Measurements from ENCODE around the gene ENTPD2. TPM values are rescaled to one million over a fixed set of nuclear protein-coding genes. Genes with fewer than 3 reads are reported as not detected.

The ENTPD2 gene
- total and polyA plus RNA-seq, 5 donors = 0.92 to 2.9 (median 1.6) TPM

- WGBS = 59% methylated on average over 16 of the region's 16 CpGs
- DNase-seq (no peak), ATAC-seq (no peak)
- intact Hi-C loops (cut with DNase I) = loop anchor here in 1 of 4 donors (10.0 kb wide), 1 partner anchor 87 kb away; the partner anchor contains the start of genes C8G and FBXW5
- no peaks in the 10 kb centered on the region for H3K4me1 ChIP-seq (ENCODE audit: control insufficient read depth, insufficient read depth, low read length)
- H3K4me3 ChIP-seq (ENCODE audit: low read length) = no peak within 1 kb of the TSS
- H3K27ac ChIP-seq (ENCODE audit: low read length) = no peak within 1 kb of the TSS
- no peaks in the 10 kb centered on the region for H3K27me3 ChIP-seq (ENCODE audit: control insufficient read depth, insufficient read depth)
- no peaks in the 10 kb centered on the region for H3K9me3 ChIP-seq (ENCODE audit: control insufficient read depth, low read length)
These were observed 21.8 kb downstream of the ENTPD2 start, which contains the start of gene FUT7 for GRCh38 chr9:137031904-137032640. Gene FUT7, minus strand, starts transcription at chr9:137032088. Its CDS starts 97 bp downstream, at chr9:137031991.

DNA sequence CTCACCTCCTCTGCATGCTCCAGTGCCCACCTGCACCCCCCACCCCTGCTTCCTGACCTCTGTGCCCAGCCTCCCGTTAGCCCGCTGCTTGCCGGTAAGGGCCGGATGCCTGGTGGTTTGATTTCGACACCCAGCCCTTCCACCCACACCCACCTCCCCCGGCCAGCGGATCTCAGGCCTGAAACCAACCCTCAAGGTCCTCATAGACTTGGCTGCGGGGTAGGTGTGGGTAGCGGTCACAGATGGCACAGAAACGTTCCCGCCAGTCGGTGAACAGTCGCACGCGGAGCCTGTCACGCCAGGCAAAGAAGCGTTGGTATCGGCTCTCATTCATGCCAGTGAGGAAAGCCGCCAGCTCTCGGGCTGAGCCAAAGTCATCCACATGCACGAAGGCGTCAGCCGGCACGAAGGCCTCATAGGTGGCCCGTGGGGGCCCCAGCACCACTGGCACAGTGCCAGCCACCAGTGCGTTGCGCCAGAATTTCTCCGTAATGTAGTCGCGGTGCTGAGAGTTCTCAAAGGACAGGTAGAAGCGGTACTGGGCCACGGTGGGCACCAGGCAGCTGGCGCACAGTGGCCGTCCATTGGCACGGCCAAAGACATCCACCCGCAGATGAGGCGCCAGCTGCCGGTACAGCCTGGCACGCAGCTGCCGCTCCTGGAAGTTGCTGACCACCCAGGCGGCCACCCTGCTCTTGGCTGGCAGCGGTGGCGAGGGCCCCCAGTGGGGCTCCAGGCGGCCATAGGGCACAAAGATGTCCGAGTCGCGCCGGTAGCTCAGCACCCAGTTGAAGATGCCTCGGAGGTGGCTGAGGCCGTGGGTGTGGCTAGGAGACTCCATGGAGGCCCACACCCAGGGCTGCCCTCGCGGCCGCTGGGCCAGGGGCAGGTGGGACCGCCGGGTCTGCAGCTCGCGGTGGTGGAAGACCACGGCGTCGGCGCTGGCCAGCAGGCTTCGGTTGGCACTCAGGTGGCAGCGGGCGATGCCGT is 23.0 kb downstream of the ENTPD2 start:
- intact Hi-C loops (cut with DNase I) = loop anchor here in 1 of 4 donors (10.0 kb wide), 1 partner anchor 86 kb away; the partner anchor contains the start of genes C8G and FBXW5
- no peaks in the 10 kb centered on the region for H3K9me3 ChIP-seq (ENCODE audit: control insufficient read depth, low read length)
- no peak overlapping the region for H3K27ac ChIP-seq (ENCODE audit: low read length)
- H3K4me3 ChIP-seq (ENCODE audit: low read length) = no peak overlapping the region
- no peaks in the 10 kb centered on the region for H3K27me3 ChIP-seq (ENCODE audit: control insufficient read depth, insufficient read depth)
- WGBS = 88% methylated on average over 65 of the region's 65 CpGs
- H3K4me1 ChIP-seq (ENCODE audit: control insufficient read depth, insufficient read depth, low read length) = no peaks in the 10 kb centered on the region
- DNase-seq (no peak), ATAC-seq (no peak)

GRCh38 chr9:137030006-137030405 is 23.9 kb downstream of the ENTPD2 start:
- no peaks in the 10 kb centered on the region for H3K4me1 ChIP-seq (ENCODE audit: control insufficient read depth, insufficient read depth, low read length)
- no peaks in the 10 kb centered on the region for H3K9me3 ChIP-seq (ENCODE audit: control insufficient read depth, low read length)
- H3K4me3 ChIP-seq (ENCODE audit: low read length) = no peak overlapping the region
- no peak overlapping the region for H3K27ac ChIP-seq (ENCODE audit: low read length)
- intact Hi-C loops (cut with DNase I) = loop anchor here in 1 of 4 donors (10.0 kb wide), 1 partner anchor 85 kb away; the partner anchor contains the start of genes C8G and FBXW5
- no peak for ATAC-seq
- no peak for DNase-seq
- H3K27me3 ChIP-seq (ENCODE audit: control insufficient read depth, insufficient read depth) = no peaks in the 10 kb centered on the region
- 78% methylated on average over 15 of the region's 15 CpGs for WGBS

GRCh38 chr9:137029058-137029936 is 24.6 kb downstream of the ENTPD2 start:
- ATAC-seq (peak; percentile 63 to 73), DNase-seq (peak; percentile 82 to 94 (median 93))
- no peak overlapping the region for H3K4me3 ChIP-seq (ENCODE audit: low read length)
- no peaks in the 10 kb centered on the region for H3K9me3 ChIP-seq (ENCODE audit: control insufficient read depth, low read length)
- intact Hi-C loops (cut with DNase I) = loop anchor here in 2 of 4 donors (5.0 kb wide), 2 partner anchors 77 to 82 kb away; partner anchors contain the start of genes C8G (in 1 of the 2) and LCN12 (in 1 of the 2)
- no peaks in the 10 kb centered on the region for H3K4me1 ChIP-seq (ENCODE audit: control insufficient read depth, insufficient read depth, low read length)
- 36% methylated on average over 19 of the region's 19 CpGs for WGBS
- H3K27me3 ChIP-seq (ENCODE audit: control insufficient read depth, insufficient read depth) = no peaks in the 10 kb centered on the region
- no peak overlapping the region for H3K27ac ChIP-seq (ENCODE audit: low read length)

DNA sequence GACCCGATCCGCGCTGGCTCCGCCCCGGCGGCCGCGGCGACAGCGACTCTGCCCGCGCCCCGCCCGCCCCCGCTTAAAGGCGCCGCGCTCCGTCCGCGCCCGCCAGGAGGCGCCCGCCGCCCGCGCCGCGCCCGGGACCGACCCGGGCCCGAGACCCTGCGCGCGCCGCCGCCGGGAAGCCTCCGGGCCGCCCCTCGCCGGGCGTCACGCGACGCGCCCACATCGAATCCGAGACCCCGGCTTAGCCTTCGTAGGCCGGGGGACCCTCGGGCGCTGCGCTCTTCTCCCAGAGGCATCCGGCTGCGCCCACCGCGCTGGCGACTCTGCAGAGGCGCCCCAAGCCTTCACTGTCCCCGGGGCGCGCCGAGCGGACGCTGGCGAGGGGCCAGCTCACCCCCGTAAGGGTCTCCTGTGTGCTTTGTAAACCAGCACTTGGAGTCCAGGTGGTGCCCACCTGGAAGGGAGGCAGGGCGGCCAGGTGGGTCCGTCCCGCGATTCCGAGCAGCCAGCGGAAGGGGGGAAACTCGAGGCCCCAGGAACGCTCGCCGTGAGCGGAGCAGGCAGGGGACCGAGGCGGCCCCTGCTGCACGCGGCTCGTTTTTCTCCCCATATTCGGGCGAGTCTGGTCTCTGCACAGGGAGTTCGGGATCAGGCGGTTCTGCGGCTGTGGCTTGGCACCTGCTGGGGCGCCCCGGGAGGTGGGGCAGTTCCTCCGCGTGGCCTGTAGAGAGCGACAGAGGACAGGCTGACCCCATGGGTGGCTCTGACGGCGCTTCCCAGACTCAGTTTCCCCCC is 25.4 kb downstream of the ENTPD2 start:
- Histone ChIP-seq H3K27me3 (ENCODE audit: control insufficient read depth, insufficient read depth) (no peaks in the 10 kb centered on the region), H3K27ac (ENCODE audit: low read length) (no peak overlapping the region), H3K4me1 (ENCODE audit: control insufficient read depth, insufficient read depth, low read length) (no peaks in the 10 kb centered on the region), H3K9me3 (ENCODE audit: control insufficient read depth, low read length) (no peaks in the 10 kb centered on the region), H3K4me3 (ENCODE audit: low read length) (peak overlapping the region; percentile 74)
- ATAC-seq (peak; percentile 19 to 31), DNase-seq (peak; percentile 69 to 90 (median 89))
- WGBS = under 1% methylated on average over 98 of the region's 98 CpGs
- intact Hi-C loops (cut with DNase I) = loop anchor here in 2 of 4 donors (5.0 kb wide), 2 partner anchors 76 to 81 kb away; partner anchors contain the start of genes C8G (in 1 of the 2) and LCN12 (in 1 of the 2)

DNA sequence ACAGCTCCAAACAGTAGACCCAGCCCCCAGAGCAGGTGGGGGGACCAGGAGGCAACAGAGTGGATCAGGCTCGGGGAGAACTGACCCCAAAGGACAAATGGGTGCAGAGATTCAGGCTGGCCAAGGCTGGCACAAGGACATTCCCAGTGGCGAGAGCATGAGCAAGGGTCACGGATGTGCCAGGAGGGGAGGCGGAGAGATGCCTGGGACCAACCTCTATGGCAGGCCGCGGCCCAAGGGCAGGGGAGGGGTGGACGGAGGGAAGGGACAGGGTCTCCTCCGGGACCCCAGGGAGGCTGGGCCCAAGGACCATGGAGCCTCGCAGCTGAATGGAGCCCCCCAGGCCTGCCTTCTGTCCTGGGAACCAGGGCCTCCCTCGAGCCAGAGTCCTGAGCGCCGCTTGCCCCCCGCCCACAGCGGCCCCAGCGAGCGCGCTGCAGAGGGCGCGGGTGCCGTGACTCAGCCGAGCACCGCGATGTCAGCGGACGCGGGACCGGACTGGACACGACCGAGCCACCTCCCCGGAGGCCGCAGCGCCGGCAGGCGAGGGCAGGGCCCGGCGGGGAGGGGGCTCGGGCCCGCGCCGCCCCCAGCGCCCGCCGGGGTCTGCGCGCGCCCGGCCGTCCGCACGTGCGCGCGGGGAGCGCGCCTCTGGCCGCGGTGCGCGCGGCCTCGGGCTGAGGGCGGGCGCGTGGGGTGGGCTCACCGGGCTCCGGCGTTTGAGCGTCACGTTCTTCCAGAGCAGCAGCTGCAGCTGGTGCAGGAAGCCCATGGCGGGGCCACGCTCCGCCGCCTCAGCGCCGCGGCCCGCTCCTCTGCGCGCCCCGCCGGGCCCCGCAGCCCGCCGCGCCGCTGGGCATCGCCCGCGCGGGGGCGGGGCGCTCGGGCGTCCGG is 26.2 kb downstream of the ENTPD2 start, which contains the start of gene ABCA2:
TSS of gene ABCA2 (minus strand) at position 869 of the 894 bp plus-strand sequence. CDS start at position 772, 97 bp downstream.
- H3K27me3 ChIP-seq (ENCODE audit: control insufficient read depth, insufficient read depth) = no peaks in the 10 kb centered on the region
- intact Hi-C loops (cut with DNase I) = loop anchor here in 2 of 4 donors (5.0 kb wide), 2 partner anchors 75 to 80 kb away; partner anchors contain the start of genes C8G (in 1 of the 2) and LCN12 (in 1 of the 2)
- no peak within 1 kb of the TSS for H3K27ac ChIP-seq (ENCODE audit: low read length)
- DNase-seq (no peak), ATAC-seq (peak in 1 of 2 donors; percentile 6)
- peak within 1 kb of the TSS; percentile 74 for H3K4me3 ChIP-seq (ENCODE audit: low read length)
- no peaks in the 10 kb centered on the region for H3K4me1 ChIP-seq (ENCODE audit: control insufficient read depth, insufficient read depth, low read length)
- 3% methylated on average over 95 of the region's 95 CpGs for WGBS
- H3K9me3 ChIP-seq (ENCODE audit: control insufficient read depth, low read length) = no peaks in the 10 kb centered on the region

GRCh38 chr9:137026828-137027227 is 27.0 kb downstream of the ENTPD2 start:
- ATAC-seq = no peak
- H3K27ac ChIP-seq (ENCODE audit: low read length) = no peak overlapping the region
- H3K9me3 ChIP-seq (ENCODE audit: control insufficient read depth, low read length) = no peaks in the 10 kb centered on the region
- H3K4me1 ChIP-seq (ENCODE audit: control insufficient read depth, insufficient read depth, low read length) = no peaks in the 10 kb centered on the region
- intact Hi-C loops (cut with DNase I) = loop anchor here in 2 of 4 donors (5.0 kb wide), 2 partner anchors 75 to 80 kb away; partner anchors contain the start of genes C8G (in 1 of the 2) and LCN12 (in 1 of the 2)
- 74% methylated on average over 4 of the region's 4 CpGs for WGBS
- H3K27me3 ChIP-seq (ENCODE audit: control insufficient read depth, insufficient read depth) = no peaks in the 10 kb centered on the region
- H3K4me3 ChIP-seq (ENCODE audit: low read length) = no peak overlapping the region
- DNase-seq = no peak

DNA sequence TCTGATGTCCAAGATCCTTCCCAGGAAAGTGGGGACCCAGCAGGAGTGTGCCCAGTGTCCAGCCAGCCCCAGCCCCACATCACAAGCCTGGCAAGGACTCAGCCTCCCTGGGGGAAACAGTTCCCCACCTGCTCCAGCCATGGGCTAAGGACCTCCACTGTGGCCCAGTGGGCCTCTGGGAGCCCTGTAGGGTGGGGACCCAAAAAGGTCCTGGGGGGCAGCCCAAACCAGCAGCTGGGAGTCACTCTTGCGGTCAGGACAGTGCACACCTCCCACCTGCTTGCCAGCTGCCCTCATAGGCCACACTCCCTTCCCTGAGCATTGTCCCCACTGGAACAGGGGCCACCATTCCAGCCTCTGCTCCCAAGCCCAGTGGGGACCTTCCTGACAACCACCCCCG is 27.5 kb downstream of the ENTPD2 start:
- Histone ChIP-seq H3K27ac (ENCODE audit: low read length) (no peak overlapping the region), H3K4me3 (ENCODE audit: low read length) (no peak overlapping the region), H3K4me1 (ENCODE audit: control insufficient read depth, insufficient read depth, low read length) (no peaks in the 10 kb centered on the region), H3K9me3 (ENCODE audit: control insufficient read depth, low read length) (no peaks in the 10 kb centered on the region), H3K27me3 (ENCODE audit: control insufficient read depth, insufficient read depth) (no peaks in the 10 kb centered on the region)
- ATAC-seq = no peak
- intact Hi-C loops (cut with DNase I) = loop anchor here in 2 of 4 donors (5.0 kb wide), 2 partner anchors 74 to 79 kb away; partner anchors contain the start of genes C8G (in 1 of the 2) and LCN12 (in 1 of the 2)
- 88% methylated on average over 2 of the region's 2 CpGs for WGBS
- no peak for DNase-seq

Measured in right cardiac atrium (tissue), 5 donors.